ENCODE data around the gene NAA80. TPM values are rescaled to one million over a fixed set of nuclear protein-coding genes. Genes with fewer than 3 reads are reported as not detected.

NAA80 gene
- total and polyA plus RNA-seq, 2 of the 8 experiments (the other 6 are each of a cell fraction or from before 2014, with no cell fraction given), result 11.3 to 16.7 TPM

GRCh38 chr3:50268276-50268675 is 30.9 kb downstream of the NAA80 start (continued):
- TF ChIP-seq TCF12 (IDR thresholded peaks at IDR 0.05; ENCODE audit: low read depth, low read length), result no peak
- no peak for TF ChIP-seq CBX5 (IDR thresholded peaks at IDR 0.05; ENCODE audit: low read depth, low read length)

All from H1 (cell line).